Measurements from ENCODE around the gene FSCN2.
"Not testable (repeated sequence)": the region's sequence is repeated elsewhere in the genome, so short reads cannot be mapped to it uniquely, and the experiment has no call there.

FSCN2 gene

DNA sequence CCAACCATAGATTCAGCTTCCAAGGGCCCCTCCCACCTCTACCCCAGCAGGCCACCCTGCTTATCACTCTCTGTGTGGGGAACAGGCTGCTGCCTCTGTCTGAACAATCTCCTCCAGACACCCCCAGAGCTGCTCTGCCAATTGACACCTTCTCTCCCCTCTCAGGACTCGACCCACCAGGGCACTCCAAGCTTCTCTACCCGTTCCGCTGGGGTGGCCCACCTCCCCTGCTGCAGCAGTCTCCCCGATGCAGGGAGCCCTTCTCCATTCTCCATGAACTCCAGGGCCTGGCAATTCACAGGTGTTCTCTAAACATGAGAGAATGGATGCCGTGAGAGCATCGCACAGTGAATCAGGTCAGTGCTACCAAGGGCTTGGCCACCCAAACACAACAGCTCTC is 52.3 kb downstream of the FSCN2 start:
- DNase-seq, result no peak

DNA sequence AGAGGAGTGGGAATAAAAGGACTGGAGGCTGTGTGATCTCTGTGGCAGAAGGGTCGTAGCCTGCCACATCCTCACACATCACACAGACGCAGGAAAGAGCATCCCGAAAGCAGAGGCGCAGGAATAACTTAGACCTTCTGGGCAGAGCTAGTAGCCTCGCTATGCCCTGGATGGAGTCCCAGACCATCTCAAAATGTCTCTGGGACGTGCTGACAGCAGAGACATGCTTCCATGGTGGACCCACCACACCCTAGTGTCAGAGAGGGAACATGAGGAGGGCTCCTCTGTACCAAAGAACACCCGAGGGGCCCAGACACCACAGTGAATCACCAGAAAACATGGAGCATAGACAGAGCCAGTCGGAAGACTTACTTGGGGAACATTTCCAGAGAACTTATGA is 53.6 kb downstream of the FSCN2 start:
- DNase-seq, result no peak

DNA sequence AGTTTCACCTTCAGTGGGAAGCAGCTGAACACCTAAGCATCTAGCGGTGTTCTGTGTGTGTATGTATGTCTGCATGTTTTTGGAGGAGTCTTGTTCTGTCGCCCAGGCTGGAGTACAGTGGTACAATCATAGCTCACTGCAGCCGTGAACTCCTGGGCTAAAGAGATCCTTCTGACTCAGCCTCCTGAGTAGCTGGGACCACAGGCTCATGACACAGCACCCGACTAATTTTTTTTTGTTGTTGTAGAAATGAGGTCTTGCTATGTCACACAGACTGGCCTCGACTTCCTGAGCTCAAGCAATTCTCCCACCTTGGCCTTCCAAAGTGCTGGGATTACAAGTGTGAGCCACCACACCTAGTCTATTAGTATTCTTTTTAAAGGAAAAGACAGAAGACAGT is 54.2 kb downstream of the FSCN2 start:
- no peak for DNase-seq

DNA sequence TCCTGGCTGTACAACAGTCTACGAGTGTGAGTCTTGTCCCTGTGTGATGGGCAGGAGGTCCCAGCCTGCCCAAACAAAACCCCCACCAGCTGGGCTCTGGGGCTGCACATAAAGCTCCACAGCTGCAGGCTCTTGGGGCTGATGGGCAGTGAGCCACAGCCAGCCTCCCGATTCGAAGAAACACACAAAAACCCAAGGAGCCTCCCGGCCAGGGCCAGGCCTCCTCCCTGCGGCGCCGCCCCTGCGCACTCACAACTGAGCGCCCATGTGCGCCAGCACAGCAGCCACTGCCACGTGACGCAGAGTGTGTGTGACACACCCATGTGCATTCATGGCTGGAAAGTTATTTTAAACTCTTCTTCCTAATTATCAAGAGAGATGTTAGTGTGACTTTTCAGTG is 54.6 kb downstream of the FSCN2 start:
- no peak for DNase-seq

- no peak for DNase-seq
These were observed 55.6 kb downstream of the FSCN2 start for GRCh38 chr17:81583589-81584342.

- DNase-seq, result not testable (repeated sequence)
These were observed 56.6 kb downstream of the FSCN2 start for GRCh38 chr17:81584771-81585170.

DNA sequence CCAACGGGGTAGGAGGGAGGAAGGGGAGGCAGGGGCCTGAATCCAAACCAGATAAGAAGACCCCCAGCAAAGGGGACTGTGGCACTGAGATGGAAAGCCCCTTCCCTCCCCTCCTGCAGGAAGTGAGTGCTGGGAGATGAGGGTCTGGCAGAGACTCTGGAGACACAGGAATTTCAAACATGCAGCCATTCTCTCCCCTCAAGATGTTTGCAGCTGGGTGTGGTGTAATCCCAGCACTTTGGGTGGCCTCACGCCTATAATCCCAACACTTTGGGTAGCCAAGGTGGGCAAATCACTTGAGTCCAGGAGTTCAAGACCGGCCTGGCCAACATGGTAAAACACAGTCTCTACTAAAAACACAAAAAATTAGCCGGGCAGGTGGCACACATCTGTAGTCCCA is 57.9 kb downstream of the FSCN2 start:
- no peak for DNase-seq
